ENCODE data around the gene FNDC8.
"Not testable (repeated sequence)": the region's sequence is repeated elsewhere in the genome, so short reads cannot be mapped to it uniquely, and the experiment has no call there.

Gene FNDC8

DNA sequence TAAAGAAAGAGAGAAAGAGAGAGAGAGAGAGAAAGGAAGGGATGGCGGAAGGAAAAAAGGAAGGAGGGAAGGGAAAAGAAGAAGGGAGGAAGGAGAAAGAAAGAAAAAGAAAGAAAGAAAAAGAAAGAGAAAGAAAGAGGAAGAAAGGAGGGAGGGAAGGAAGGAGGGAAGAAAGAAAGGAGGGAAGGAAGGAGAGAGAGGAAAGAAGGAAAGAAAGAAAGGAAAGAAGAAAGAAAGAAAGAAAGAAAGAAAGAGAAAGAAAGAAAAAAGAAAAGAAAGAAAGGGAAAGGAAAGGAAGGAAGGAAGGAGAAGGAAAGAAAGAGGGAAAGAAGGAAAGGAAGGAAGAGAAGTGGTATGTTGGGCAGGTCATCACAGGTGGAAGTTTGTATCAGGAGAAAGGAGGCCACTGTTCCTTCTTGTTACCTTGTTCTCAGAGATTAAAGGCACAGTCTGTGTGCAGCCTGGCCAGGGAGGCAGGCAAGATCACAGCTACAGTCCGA is 53.5 kb downstream of the FNDC8 start:
- DNase-seq: no peak

DNA sequence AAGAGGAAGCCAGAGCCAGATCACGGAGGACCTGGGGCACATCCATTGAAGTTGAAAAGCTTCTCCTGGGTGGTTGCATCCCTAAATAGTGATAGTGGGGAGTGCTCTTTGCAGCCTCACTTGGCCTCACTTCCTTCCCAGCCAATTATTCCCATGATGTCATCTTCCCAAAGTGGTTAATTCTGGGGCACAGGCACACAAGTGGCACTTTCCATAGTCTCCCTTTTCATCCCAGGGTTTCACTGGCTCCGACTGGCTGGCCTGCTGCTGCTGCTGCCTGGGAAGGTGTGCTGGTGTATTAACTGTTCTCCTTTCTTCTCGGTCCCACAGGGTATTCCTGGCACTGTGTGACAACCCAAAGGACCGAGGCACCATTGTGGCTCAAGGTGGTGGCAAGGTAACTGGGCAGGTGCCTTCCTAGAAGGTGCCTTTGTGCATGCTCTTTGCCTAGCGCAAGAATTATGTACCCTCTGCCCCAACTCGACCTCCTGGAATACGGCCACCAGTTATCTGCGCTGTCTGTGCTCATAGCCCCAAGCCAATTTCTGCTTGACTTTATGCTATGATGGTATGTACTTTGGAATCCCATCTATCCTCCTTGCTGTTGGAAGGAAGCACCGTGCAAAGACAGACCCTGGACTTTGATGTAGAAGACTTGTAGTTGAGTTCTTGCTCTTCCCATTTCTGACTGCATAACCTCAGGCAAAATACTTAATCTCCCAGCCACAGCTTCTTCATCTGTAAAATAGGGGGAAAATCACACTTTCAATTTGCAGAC is 54.4 kb downstream of the FNDC8 start:
- no peak for DNase-seq

DNA sequence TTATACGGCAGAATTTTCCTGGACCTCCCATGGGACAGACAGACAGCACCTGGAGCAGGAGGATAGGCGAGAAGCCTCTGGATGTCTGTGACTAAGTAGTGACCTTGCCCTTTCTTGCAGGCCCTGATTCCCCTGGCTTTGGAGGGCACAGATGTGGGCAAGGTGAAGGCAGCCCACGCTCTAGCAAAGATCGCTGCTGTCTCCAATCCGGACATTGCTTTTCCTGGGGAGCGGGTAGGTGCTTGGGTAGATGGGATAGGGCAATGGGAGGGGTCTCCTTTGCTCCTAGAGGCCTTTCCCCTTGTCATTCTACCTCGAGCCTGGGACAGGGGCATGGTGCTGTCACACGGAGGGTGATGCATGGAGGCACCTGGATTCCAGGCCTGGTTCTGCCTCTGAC is 55.5 kb downstream of the FNDC8 start:
- no peak for DNase-seq

DNA sequence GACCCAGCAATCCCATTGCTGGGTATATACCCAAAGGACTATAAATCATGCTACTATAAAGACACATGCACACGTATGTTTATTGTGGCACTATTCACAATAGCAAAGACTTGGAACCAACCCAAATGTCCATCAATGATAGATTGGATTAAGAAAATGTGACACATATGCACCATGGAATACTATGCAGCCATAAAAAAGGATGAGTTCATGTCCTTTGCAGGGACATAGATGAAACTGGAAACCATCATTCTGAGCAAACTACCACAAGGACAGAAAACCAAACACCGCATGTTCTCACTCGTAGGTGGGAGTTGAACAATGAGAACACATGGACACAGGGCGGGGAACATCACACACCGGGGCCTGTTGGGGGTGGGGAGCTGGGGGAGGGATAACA is 58.0 kb downstream of the FNDC8 start:
- not testable (repeated sequence) for DNase-seq
